Measurements from ENCODE around the gene LGALS8.
"Not testable (repeated sequence)": the region's sequence is repeated elsewhere in the genome, so short reads cannot be mapped to it uniquely, and the experiment has no call there.

LGALS8 gene

GRCh38 chr1:236580404-236580803 is 56.6 kb downstream of the LGALS8 start:
- not testable (repeated sequence) for DNase-seq (ENCODE audit: low read depth in 2 of 2, low spot score in 1 of 2)

GRCh38 chr1:236581528-236581927 is 57.7 kb downstream of the LGALS8 start:
- no peak for DNase-seq (ENCODE audit: low read depth in 2 of 2, low spot score in 1 of 2)

- no peak for DNase-seq (ENCODE audit: low read depth in 2 of 2, low spot score in 1 of 2)
These were observed 65.7 kb downstream of the LGALS8 start for GRCh38 chr1:236589531-236589930.

- DNase-seq (ENCODE audit: low read depth in 2 of 2, low spot score in 1 of 2) = no peak
These were observed 66.9 kb downstream of the LGALS8 start for GRCh38 chr1:236590553-236591150.

GRCh38 chr1:236602171-236602570 is 78.4 kb downstream of the LGALS8 start:
- no peak for DNase-seq (ENCODE audit: low read depth in 2 of 2, low spot score in 1 of 2)
